HCT116 (cell line): ENCODE measurements around the gene TALDO1. TPM values are rescaled to one million over a fixed set of nuclear protein-coding genes. Genes with fewer than 3 reads are reported as not detected.

ENCODE experiments used
- ATAC-seq: fragments of 200-7000 bp; cut with Tn5 transposase; 2 replicates; pipeline ENCODE4 v1.9.1; 2020; ENCODE audit warnings: mild to moderate bottlenecking, moderate library complexity
- BruUV-seq: library from RNA; stranded (reverse); fragments of 400-500 nt; replicated peaks from 2 replicates; lab custom pipeline; 2021; lab: Mats Ljungman, UMichigan
- CTCF ChIA-PET: fragments of 300-600 bp; sonication (Branson Sonifier 250); formaldehyde crosslinking; loops from one replicate; lab custom pipeline; 2021; ENCODE audit warnings: antibody characterized with exemption; lab: Charles Lee
- POLR2A ChIA-PET: fragments of 300-600, 350-600 bp; sonication (Branson Sonifier 250); formaldehyde crosslinking; loops from one replicate; lab custom pipeline; 2021; ENCODE audit warnings: antibody characterized with exemption; lab: Charles Lee
- RAD21 ChIA-PET, 2 experiments: fragments of 300-600 bp; sonication (Branson Sonifier 250); formaldehyde crosslinking; loops; one replicate each; lab custom pipeline; 2023; ENCODE audit warnings: low total read pairs in 2 of 2; ENCODE audit not compliant: uncharacterized antibody in 2 of 2, unreplicated experiment in 2 of 2, low non-redundant PET in 1 of 2; lab: Charles Lee
- DNase-seq: peaks from one replicate; pipeline ENCODE4 v3.0.0-alpha.2; 2010; ENCODE audit warnings: low read depth, low spot score
- H2AFZ ChIP-seq: fragments of 200-600 bp; shearing (Covaris generic), sonication (generic); 2 replicates; pipeline ENCODE4 v1.6.1; 2017; ENCODE audit warnings: low read depth, mixed run types, mixed read lengths, antibody characterized with exemption, low read length; ENCODE audit not compliant: poor library complexity, severe bottlenecking
- H3K27ac ChIP-seq: 2 replicates; pipeline ENCODE4 v1.5.1; 2012; ENCODE audit warnings: low read depth, low read length
- H3K27me3 ChIP-seq: fragments of 200-600 bp; sonication (generic); 2 replicates; pipeline ENCODE4 v1.6.1; 2016; ENCODE audit warnings: mixed run types, low read length, mixed read lengths; ENCODE audit not compliant: insufficient read depth
- H3K36me3 ChIP-seq, 2 experiments: fragments of 200-500 bp in 1 of 2; fragments of 200-600 bp in 1 of 2; sonication (Bioruptor generic) in 1 of 2; sonication (generic) in 1 of 2; 2 replicates each; pipeline versions ENCODE4 v1.5.1 to v1.6.1; 2014 to 2016; ENCODE audit warnings: low read length in 2 of 2, inconsistent platforms in 1 of 2, mixed read lengths in 1 of 2, mixed run types in 1 of 2; ENCODE audit not compliant: insufficient read depth in 2 of 2, control insufficient read depth in 1 of 2
- H3K4me1 ChIP-seq, 2 experiments: fragments of 200-600 bp in 1 of 2; sonication (generic) in 1 of 2; 2 replicates each; pipeline versions ENCODE4 v1.5.1 to v1.6.1; 2012 to 2017; ENCODE audit warnings: low read length in 2 of 2, inconsistent platforms in 1 of 2, mild to moderate bottlenecking in 1 of 2, mixed read lengths in 1 of 2, mixed run types in 1 of 2, moderate library complexity in 1 of 2; ENCODE audit not compliant: insufficient read depth in 2 of 2, control insufficient read depth in 1 of 2
- H3K4me2 ChIP-seq: fragments of 200-600 bp; sonication (generic); 2 replicates; pipeline ENCODE4 v1.6.1; 2017; ENCODE audit warnings: mixed run types, low read length, mixed read lengths
- H3K4me3 ChIP-seq, 2 experiments: fragments of 200-600 bp in 1 of 2; sonication (generic) in 1 of 2; replicated peaks in 1 of 2; 2 replicates each; pipeline ENCODE4 v1.5.1; 2011 to 2016; ENCODE audit warnings: low read length in 2 of 2, control low read depth in 1 of 2, low read depth in 1 of 2, mild to moderate bottlenecking in 1 of 2, mixed read lengths in 1 of 2, mixed run types in 1 of 2
- H3K79me2 ChIP-seq: fragments of 200-600 bp; sonication (generic); 2 replicates; pipeline ENCODE4 v1.6.1; 2017; ENCODE audit warnings: mild to moderate bottlenecking, mixed run types, low read length, moderate library complexity, mixed read lengths; ENCODE audit not compliant: insufficient read depth
- H3K9ac ChIP-seq: fragments of 200-600 bp; sonication (generic); 2 replicates; pipeline ENCODE4 v1.6.1; 2016; ENCODE audit warnings: low read length, mixed read lengths
- H3K9me2 ChIP-seq: fragments of 200-600 bp; sonication (generic), shearing (Covaris generic); 2 replicates; pipeline ENCODE4 v1.6.1; 2017; ENCODE audit warnings: mixed run types, mild to moderate bottlenecking, moderate library complexity; ENCODE audit not compliant: insufficient read depth
- H3K9me3 ChIP-seq, 2 experiments: fragments of 200-500 bp in 1 of 2; fragments of 200-600 bp in 1 of 2; sonication (Bioruptor generic) in 1 of 2; sonication (generic) in 1 of 2; 2 replicates each; pipeline ENCODE4 v1.6.1; 2014 to 2017; ENCODE audit warnings: low read length in 2 of 2, mixed read lengths in 2 of 2, inconsistent platforms in 1 of 2, low read depth in 1 of 2, mild to moderate bottlenecking in 1 of 2, mixed run types in 1 of 2, moderate library complexity in 1 of 2; ENCODE audit not compliant: control insufficient read depth in 1 of 2, insufficient read depth in 1 of 2
- H4K20me1 ChIP-seq: fragments of 200-600 bp; sonication (generic), shearing (Covaris generic); 2 replicates; pipeline ENCODE4 v1.6.1; 2017; ENCODE audit warnings: mixed run types, mild to moderate bottlenecking, moderate library complexity; ENCODE audit not compliant: insufficient read depth
- CEBPB ChIP-seq: IDR thresholded peaks from 2 replicates; pipeline ENCODE4 v1.6.1; 2012; ENCODE audit warnings: low read depth
- RAD21 ChIP-seq: IDR thresholded peaks from 2 replicates; pipeline ENCODE4 v1.6.1; 2012; ENCODE audit warnings: low read depth, mild to moderate bottlenecking
- ZBTB33 ChIP-seq: IDR thresholded peaks from 2 replicates; pipeline ENCODE4 v1.6.1; 2011; ENCODE audit warnings: mild to moderate bottlenecking, low read length, moderate library complexity; ENCODE audit not compliant: insufficient replicate concordance; ENCODE audit errors: extremely low read depth
- ZFX ChIP-seq: fragments of 450-650 bp; IDR thresholded peaks from 2 replicates; pipeline ENCODE4 v1.6.1; 2017
- ZNF274 ChIP-seq: fragments of 200-500 bp; sonication (Bioruptor generic); IDR thresholded peaks from 2 replicates; pipeline ENCODE4 v1.6.1; 2014; ENCODE audit warnings: mild to moderate bottlenecking, low read depth, low read length, inconsistent platforms
- intact Hi-C: fragments of 100-400 bp; cut with micrococcal nuclease; formaldehyde crosslinking; loops from 2 replicates; pipeline ENCODE4 v1.10.0; 2022
- total RNA-seq: library from RNA; stranded (reverse); gene quantifications from one replicate; pipeline ENCODE4 v1.2.1, GENCODE V29; 2021; ENCODE audit not compliant: unreplicated experiment

Gene TALDO1
- total RNA-seq, 1 experiment from 2014 or later = 242 TPM

- TF ChIP-seq RAD21 (no peak), ZNF274 (no peak)
Observed at GRCh38 chr11:809287-810039, 62.2 kb downstream of the TALDO1 start, which contains the start of gene RPLP2 (continued).

- DNase-seq (no peak), ATAC-seq (no peak)
- H3K27me3 ChIP-seq = no peaks in the 10 kb centered on the region
- H3K4me1 ChIP-seq = peaks cover 17 to 52% of the 10 kb centered on the region in 2 experiments
- peaks cover 17% of the 10 kb centered on the region; the same call in 1 of the 2 replicates for H4K20me1 ChIP-seq
- peak overlapping the region; percentile 88 for H3K4me2 ChIP-seq
- ChIA-PET RAD21 (no interaction called here), POLR2A (interaction anchor here (1.0 to 4.4 kb wide), 7 partner anchors 9 to 25 kb away, joined by 4 to 45 read pairs (median 9); partner anchors contain the start of genes CRACR2B and PNPLA2), CTCF (interaction anchor here (1.0 kb wide), 1 partner anchor 28 kb away, joined by 7 read pairs; no protein-coding TSS in a partner anchor)
- intact Hi-C loops = no loop called here
- no peaks in the 10 kb centered on the region for H3K9me2 ChIP-seq
- H2AFZ ChIP-seq = no peak overlapping the region
- TF ChIP-seq CEBPB (no peak), ZBTB33 (no peak), RAD21 (no peak), ZFX (no peak; the same call in 1 of the 2 replicates)
- H3K4me3 ChIP-seq = peak overlapping the region; percentile 82 to 97
- H3K9me3 ChIP-seq = no peaks in the 10 kb centered on the region
- BruUV-seq = no TSS peak
- peak overlapping the region; percentile 100 for H3K9ac ChIP-seq
- peaks cover 21 to 38% of the 10 kb centered on the region in 2 experiments for H3K36me3 ChIP-seq
- H3K27ac ChIP-seq = peak overlapping the region; percentile 93
- H3K79me2 ChIP-seq = peaks cover 52% of the 10 kb centered on the region
Observed at GRCh38 chr11:810040-810567, 62.8 kb downstream of the TALDO1 start.
